Measurements from ENCODE around the gene PTPN20. TPM values are rescaled to one million over a fixed set of nuclear protein-coding genes. Genes with fewer than 3 reads are reported as not detected.
"Not testable (repeated sequence)": the region's sequence is repeated elsewhere in the genome, so short reads cannot be mapped to it uniquely, and the experiment has no call there.

Gene PTPN20
- total RNA-seq, 1 donor from 2014 or later, result 0.97 TPM

GRCh38 chr10:46967013-46967412 lies 55.8 kb downstream of the PTPN20 start:
- not testable (repeated sequence) for H3K4me3 Mint-ChIP-seq (ENCODE audit: unreplicated experiment); H3K27me3 Mint-ChIP-seq (ENCODE audit: unreplicated experiment); H3K36me3 Mint-ChIP-seq (ENCODE audit: low read depth, unreplicated experiment); H3K9me3 Mint-ChIP-seq (ENCODE audit: unreplicated experiment); H3K4me1 Mint-ChIP-seq (ENCODE audit: unreplicated experiment); DNase-seq (ENCODE audit: low spot score); H3K27ac Mint-ChIP-seq (ENCODE audit: unreplicated experiment)

- DNase-seq (ENCODE audit: low spot score); H3K27me3 Mint-ChIP-seq (ENCODE audit: unreplicated experiment); H3K4me3 Mint-ChIP-seq (ENCODE audit: unreplicated experiment); H3K36me3 Mint-ChIP-seq (ENCODE audit: low read depth, unreplicated experiment); H3K4me1 Mint-ChIP-seq (ENCODE audit: unreplicated experiment); H3K9me3 Mint-ChIP-seq (ENCODE audit: unreplicated experiment); H3K27ac Mint-ChIP-seq (ENCODE audit: unreplicated experiment): not testable (repeated sequence)
These were observed 69.0 kb downstream of the PTPN20 start for GRCh38 chr10:46980223-46980622.

GRCh38 chr10:46987233-46987924 lies 76.2 kb downstream of the PTPN20 start:
- H3K4me1 Mint-ChIP-seq (ENCODE audit: unreplicated experiment); H3K27me3 Mint-ChIP-seq (ENCODE audit: unreplicated experiment); H3K36me3 Mint-ChIP-seq (ENCODE audit: low read depth, unreplicated experiment); H3K4me3 Mint-ChIP-seq (ENCODE audit: unreplicated experiment); H3K27ac Mint-ChIP-seq (ENCODE audit: unreplicated experiment); DNase-seq (ENCODE audit: low spot score); H3K9me3 Mint-ChIP-seq (ENCODE audit: unreplicated experiment): not testable (repeated sequence)

GRCh38 chr10:46992803-46993561 lies 81.8 kb downstream of the PTPN20 start:
- DNase-seq (ENCODE audit: low spot score), result no peak
- Mint-ChIP-seq H3K9me3 (ENCODE audit: unreplicated experiment) (no peaks in the 10 kb centered on the region), H3K27ac (ENCODE audit: unreplicated experiment) (no peak overlapping the region), H3K4me1 (ENCODE audit: unreplicated experiment) (no peaks in the 10 kb centered on the region), H3K36me3 (ENCODE audit: low read depth, unreplicated experiment) (no peaks in the 10 kb centered on the region), H3K4me3 (ENCODE audit: unreplicated experiment) (no peak overlapping the region), H3K27me3 (ENCODE audit: unreplicated experiment) (peaks cover 2% of the 10 kb centered on the region)
- TF ChIP-seq CTCF (IDR thresholded peaks at IDR 0.05; ENCODE audit: unreplicated experiment), result peak; percentile 39

- TF ChIP-seq CTCF (IDR thresholded peaks at IDR 0.05; ENCODE audit: unreplicated experiment), result no peak
These were observed 84.0 kb downstream of the PTPN20 start for GRCh38 chr10:46995234-46995633.

GRCh38 chr10:46998192-46998591 lies 87.0 kb downstream of the PTPN20 start:
- Mint-ChIP-seq H3K36me3 (ENCODE audit: low read depth, unreplicated experiment) (no peaks in the 10 kb centered on the region), H3K4me1 (ENCODE audit: unreplicated experiment) (no peaks in the 10 kb centered on the region), H3K27ac (ENCODE audit: unreplicated experiment) (no peak overlapping the region), H3K4me3 (ENCODE audit: unreplicated experiment) (no peak overlapping the region), H3K27me3 (ENCODE audit: unreplicated experiment) (no peaks in the 10 kb centered on the region), H3K9me3 (ENCODE audit: unreplicated experiment) (no peaks in the 10 kb centered on the region)
- DNase-seq (ENCODE audit: low spot score), result no peak
- TF ChIP-seq CTCF (IDR thresholded peaks at IDR 0.05; ENCODE audit: unreplicated experiment), result no peak

More at GRCh38 chr10:46995234-46995633, 84.0 kb downstream of the PTPN20 start:
- H3K27ac Mint-ChIP-seq (ENCODE audit: unreplicated experiment), result no peak overlapping the region
- DNase-seq (ENCODE audit: low spot score), result no peak
- no peaks in the 10 kb centered on the region for H3K36me3 Mint-ChIP-seq (ENCODE audit: low read depth, unreplicated experiment)
- H3K4me1 Mint-ChIP-seq (ENCODE audit: unreplicated experiment), result no peaks in the 10 kb centered on the region
- H3K27me3 Mint-ChIP-seq (ENCODE audit: unreplicated experiment), result peaks cover 2% of the 10 kb centered on the region
- no peak overlapping the region for H3K4me3 Mint-ChIP-seq (ENCODE audit: unreplicated experiment)
- no peaks in the 10 kb centered on the region for H3K9me3 Mint-ChIP-seq (ENCODE audit: unreplicated experiment)
